ENCODE results near the gene ALDH5A1. TPM values are rescaled to one million over a fixed set of nuclear protein-coding genes. Genes with fewer than 3 reads are reported as not detected.
A peak's percentile ranks its signal among the peaks of the same experiment; 100 is the strongest.

Gene ALDH5A1
- total and polyA plus RNA-seq, 10 of the 15 experiments (the other 5 are each of a cell fraction or from before 2014, with no cell fraction given): 2.6 to 13.8 (median 9.3) TPM

DNA sequence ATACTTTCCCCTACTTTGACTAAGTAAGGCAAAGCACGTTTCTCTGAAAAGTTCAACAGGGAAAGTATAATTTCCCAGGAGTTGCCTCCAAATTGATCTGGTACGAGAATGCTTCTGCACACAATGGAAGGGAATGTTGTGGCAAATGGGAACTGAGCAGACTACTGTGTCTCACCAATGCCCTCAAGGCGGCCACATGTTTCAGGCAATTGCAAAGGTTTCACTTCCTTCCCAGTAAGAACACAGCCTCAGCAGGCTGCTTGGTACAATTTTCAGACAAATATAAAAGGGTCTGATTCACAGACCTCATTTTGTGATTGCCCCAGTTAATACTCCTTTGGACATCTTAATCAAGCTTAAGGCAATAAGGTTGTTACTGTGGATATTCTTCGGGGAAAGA, 80.0 kb downstream of the ALDH5A1 start (continued):
- TF ChIP-seq CTCF (IDR thresholded peaks at IDR 0.05 in 2 of 3, conservative IDR thresholded peaks at IDR 0.05 in 1 of 3; ENCODE audit: control insufficient read depth in 2 of 3, extremely low read depth in 1 of 3, insufficient read depth in 1 of 3, low read depth in 3 of 3, low read length in 3 of 3) (peak in 2 of 3 experiments; percentile 4 to 6; a peak in 2 of 6 replicates), RUNX3 (IDR thresholded peaks at IDR 0.05; ENCODE audit: low read length) (peak; percentile 50), SMARCA5 (IDR thresholded peaks at IDR 0.05) (no peak), EP300 (IDR thresholded peaks at IDR 0.05; ENCODE audit: borderline replicate concordance in 1 of 2, control insufficient read depth in 1 of 2, low read depth in 2 of 2, low read length in 2 of 2) (0 out of 4 replicates have a peak, but pooled peaks of 1 of the 2 experiments have one; percentile 9)

DNA sequence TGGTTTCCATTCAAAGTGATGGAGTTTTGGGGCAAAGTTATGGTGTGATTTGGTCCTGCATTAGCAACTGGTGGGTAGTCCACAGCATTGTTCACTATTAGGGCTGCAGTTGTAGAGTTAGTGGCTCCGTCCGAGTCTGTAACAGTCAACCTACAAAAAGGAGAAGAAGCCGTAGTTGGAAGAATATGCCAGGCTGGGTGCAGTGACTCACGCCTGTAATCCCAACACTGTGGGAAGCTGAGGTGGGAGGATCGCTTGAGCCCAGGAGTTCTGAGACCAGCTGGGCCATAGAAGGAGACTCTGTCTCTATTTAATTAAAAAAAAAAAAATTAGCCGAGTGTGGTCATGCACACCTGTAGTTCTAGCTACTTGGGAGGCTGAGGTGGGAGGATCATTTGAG, 81.7 kb downstream of the ALDH5A1 start:
- FAIRE-seq (no peak), ATAC-seq (no peak), DNase-seq (ENCODE audit: low read depth, low spot score) (no peak)
- ChIA-PET RAD21 (ENCODE audit: unreplicated experiment) (interaction anchor here (0.8 to 1.5 kb wide), 3 partner anchors 8 to 81 kb away, joined by 3 to 4 read pairs (median 3); partner anchors contain the start of gene ALDH5A1), POLR2A (interaction anchor here (0.6 to 1.2 kb wide), 2 partner anchors 145 to 184 kb away, joined by 3 to 4 read pairs; no protein-coding TSS in a partner anchor), CTCF (interaction anchor here (0.7 to 5.9 kb wide), 5 partner anchors 7 to 495 kb away, joined by 3 to 40 read pairs (median 3); no protein-coding TSS in a partner anchor), SMC1A (ENCODE audit: uncharacterized antibody, unreplicated experiment) (interaction anchor here (1.1 to 1.5 kb wide), 2 partner anchors 10 to 450 kb away, joined by 3 to 4 read pairs; no protein-coding TSS in a partner anchor)
- no peak overlapping the region for H3K9ac ChIP-seq (ENCODE audit: control insufficient read depth, insufficient read depth, low read length)
- H3K27ac ChIP-seq (ENCODE audit: control insufficient read depth, insufficient read depth): no peak overlapping the region
- no peaks in the 10 kb centered on the region for H3K79me2 ChIP-seq (ENCODE audit: control insufficient read depth, insufficient read depth, low read length)
- H2AFZ ChIP-seq (ENCODE audit: control insufficient read depth, low read depth, low read length): no peak overlapping the region
- in situ Hi-C loops (cut with MboI): no loop called here
- WGBS (ENCODE audit: insufficient coverage, insufficient replicate concordance, low lambda C conversion rate, missing lambda C conversion rate): 97% methylated on average over 6 of the region's 6 CpGs
- no peaks in the 10 kb centered on the region for H3K36me3 ChIP-seq (ENCODE audit: control insufficient read depth in 2 of 2, insufficient read depth in 2 of 2, low read length in 1 of 2)
- no peak for TF ChIP-seq E2F8 (IDR thresholded peaks at IDR 0.05; ENCODE audit: low read depth, partially characterized antibody)
- TF ChIP-seq PAX8 (IDR thresholded peaks at IDR 0.05): no peak
- no peak for TF ChIP-seq POLR2AphosphoS2 (IDR thresholded peaks at IDR 0.05; ENCODE audit: low read depth, low read length)
- TF ChIP-seq BCL11A (IDR thresholded peaks at IDR 0.05; ENCODE audit: low read depth, low read length): no peak
- no peaks in the 10 kb centered on the region for H3K4me1 ChIP-seq (ENCODE audit: control insufficient read depth, insufficient read depth, low read length)
- no peak overlapping the region for H3K4me3 ChIP-seq
- H3K4me2 ChIP-seq (ENCODE audit: control insufficient read depth, insufficient read depth): no peak overlapping the region
- no peaks in the 10 kb centered on the region for H3K27me3 ChIP-seq (replicated peaks in 1 of 2; ENCODE audit: control insufficient read depth in 2 of 2, insufficient read depth in 2 of 2, low read length in 1 of 2)
- intact Hi-C loops (cut with micrococcal nuclease; ENCODE audit: unreplicated experiment): no loop called here
- H3K9me3 ChIP-seq (replicated peaks; ENCODE audit: control insufficient read depth, insufficient read depth, low read length): no peaks in the 10 kb centered on the region
- H4K20me1 ChIP-seq (ENCODE audit: control insufficient read depth, insufficient read depth): no peaks in the 10 kb centered on the region
- BruUV-seq (replicated peaks): no TSS peak
